ENCODE measurements around the gene DISC1. TPM values are rescaled to one million over a fixed set of nuclear protein-coding genes. Genes with fewer than 3 reads are reported as not detected.

Gene DISC1
- polyA plus RNA-seq, 1 donor from 2014 or later = 0.68 TPM

- H3K4me1 Mint-ChIP-seq = no peaks in the 10 kb centered on the region
- no peak overlapping the region for H3K27ac Mint-ChIP-seq
- H3K4me3 Mint-ChIP-seq = no peak overlapping the region
- H3K27me3 Mint-ChIP-seq = peaks cover 3% of the 10 kb centered on the region
- no peaks in the 10 kb centered on the region for H3K9me3 Mint-ChIP-seq
- peaks cover 4% of the 10 kb centered on the region for H3K36me3 Mint-ChIP-seq
Observed at GRCh38 chr1:232046451-232047306, 420.1 kb downstream of the DISC1 start.

- Mint-ChIP-seq H3K4me1 (no peaks in the 10 kb centered on the region), H3K36me3 (peaks cover 4% of the 10 kb centered on the region), H3K9me3 (no peaks in the 10 kb centered on the region), H3K4me3 (no peak overlapping the region), H3K27ac (no peak overlapping the region), H3K27me3 (peaks cover 3% of the 10 kb centered on the region)
Observed at GRCh38 chr1:232047473-232047872, 420.9 kb downstream of the DISC1 start.

- H3K4me3 Mint-ChIP-seq = no peak overlapping the region
- H3K27me3 Mint-ChIP-seq = peaks cover 3% of the 10 kb centered on the region
- H3K4me1 Mint-ChIP-seq = no peaks in the 10 kb centered on the region
- no peaks in the 10 kb centered on the region for H3K9me3 Mint-ChIP-seq
- H3K27ac Mint-ChIP-seq = no peak overlapping the region
- H3K36me3 Mint-ChIP-seq = peaks cover 4% of the 10 kb centered on the region
Observed at GRCh38 chr1:232048481-232048880, 421.9 kb downstream of the DISC1 start.

- H3K4me1 Mint-ChIP-seq = no peaks in the 10 kb centered on the region
- no peak overlapping the region for H3K4me3 Mint-ChIP-seq
- H3K9me3 Mint-ChIP-seq = no peaks in the 10 kb centered on the region
- H3K36me3 Mint-ChIP-seq = peaks cover 4% of the 10 kb centered on the region
- H3K27me3 Mint-ChIP-seq = peaks cover 3% of the 10 kb centered on the region
- H3K27ac Mint-ChIP-seq = no peak overlapping the region
Observed at GRCh38 chr1:232049335-232049734, 422.7 kb downstream of the DISC1 start.

GRCh38 chr1:232057217-232057895 is 430.8 kb downstream of the DISC1 start:
- H3K4me3 Mint-ChIP-seq = peak overlapping the region in 1 of 4 donors; percentile 5
- peaks cover 2% of the 10 kb centered on the region for H3K36me3 Mint-ChIP-seq

GRCh38 chr1:232057896-232058274 is 431.3 kb downstream of the DISC1 start:
- Mint-ChIP-seq H3K27ac (no peak overlapping the region), H3K9me3 (peaks cover 0 to 1% (median 0%) of the 10 kb centered on the region in 3 donors), H3K36me3 (peaks cover 2% of the 10 kb centered on the region), H3K4me1 (no peaks in the 10 kb centered on the region), H3K27me3 (peaks cover 2% of the 10 kb centered on the region), H3K4me3 (no peak overlapping the region)

More at GRCh38 chr1:232057217-232057895, 430.8 kb downstream of the DISC1 start:
- Mint-ChIP-seq H3K27me3 (peaks cover 2% of the 10 kb centered on the region), H3K4me1 (no peaks in the 10 kb centered on the region), H3K9me3 (no peaks in the 10 kb centered on the region), H3K27ac (no peak overlapping the region)

GRCh38 chr1:232059726-232060374 is 433.3 kb downstream of the DISC1 start:
- H3K4me3 Mint-ChIP-seq = no peak overlapping the region
- H3K4me1 Mint-ChIP-seq = no peaks in the 10 kb centered on the region
- no peak overlapping the region for H3K27ac Mint-ChIP-seq
- H3K9me3 Mint-ChIP-seq = peaks cover 0 to 1% (median 0%) of the 10 kb centered on the region in 3 donors
- peaks cover 3% of the 10 kb centered on the region for H3K36me3 Mint-ChIP-seq
- peaks cover 2% of the 10 kb centered on the region for H3K27me3 Mint-ChIP-seq

GRCh38 chr1:232062967-232063366 is 436.4 kb downstream of the DISC1 start:
- Mint-ChIP-seq H3K27ac (no peak overlapping the region), H3K36me3 (peaks cover 3% of the 10 kb centered on the region), H3K4me3 (peak overlapping the region in 1 of 4 donors; percentile 1), H3K9me3 (peaks cover 0 to 1% (median 0%) of the 10 kb centered on the region in 3 donors), H3K27me3 (peaks cover 2% of the 10 kb centered on the region), H3K4me1 (no peaks in the 10 kb centered on the region)

GRCh38 chr1:232066521-232066920 is 439.9 kb downstream of the DISC1 start:
- H3K36me3 Mint-ChIP-seq = peaks cover 1% of the 10 kb centered on the region
- H3K4me3 Mint-ChIP-seq = no peak overlapping the region
- peaks cover 0 to 4% (median 0%) of the 10 kb centered on the region in 3 donors for H3K9me3 Mint-ChIP-seq
- peaks cover 0 to 2% (median 0%) of the 10 kb centered on the region in 3 donors for H3K4me1 Mint-ChIP-seq
- no peaks in the 10 kb centered on the region for H3K27me3 Mint-ChIP-seq
- H3K27ac Mint-ChIP-seq = no peak overlapping the region

- peaks cover 0 to 4% (median 1%) of the 10 kb centered on the region in 3 donors for H3K9me3 Mint-ChIP-seq
- H3K27ac Mint-ChIP-seq = no peak overlapping the region
- peaks cover 6% of the 10 kb centered on the region for H3K27me3 Mint-ChIP-seq
- no peaks in the 10 kb centered on the region for H3K36me3 Mint-ChIP-seq
- no peak overlapping the region for H3K4me3 Mint-ChIP-seq
- peaks cover 0 to 2% (median 0%) of the 10 kb centered on the region in 3 donors for H3K4me1 Mint-ChIP-seq
Observed at GRCh38 chr1:232074265-232074664, 447.7 kb downstream of the DISC1 start.

- Mint-ChIP-seq H3K36me3 (no peaks in the 10 kb centered on the region), H3K27me3 (peaks cover 8% of the 10 kb centered on the region), H3K4me3 (no peak overlapping the region), H3K9me3 (peaks cover 1 to 4% (median 4%) of the 10 kb centered on the region in 3 donors), H3K27ac (no peak overlapping the region), H3K4me1 (no peaks in the 10 kb centered on the region)
Observed at GRCh38 chr1:232077809-232078208, 451.2 kb downstream of the DISC1 start.

GRCh38 chr1:232084584-232085223 is 458.1 kb downstream of the DISC1 start:
- H3K27me3 Mint-ChIP-seq = peaks cover 1% of the 10 kb centered on the region
- peaks cover 0 to 3% (median 0%) of the 10 kb centered on the region in 3 donors for H3K9me3 Mint-ChIP-seq
- H3K4me1 Mint-ChIP-seq = no peaks in the 10 kb centered on the region
- no peak overlapping the region for H3K4me3 Mint-ChIP-seq
- H3K27ac Mint-ChIP-seq = no peak overlapping the region
- no peaks in the 10 kb centered on the region for H3K36me3 Mint-ChIP-seq

- Mint-ChIP-seq H3K27me3 (peaks cover 2% of the 10 kb centered on the region), H3K4me1 (no peaks in the 10 kb centered on the region), H3K27ac (peak overlapping the region in 1 of 3 donors; percentile 79), H3K9me3 (peaks cover 0 to 5% (median 0%) of the 10 kb centered on the region in 3 donors), H3K36me3 (no peaks in the 10 kb centered on the region), H3K4me3 (no peak overlapping the region)
Observed at GRCh38 chr1:232090816-232091215, 464.2 kb downstream of the DISC1 start.

Data from IgD-negative memory B cell (primary cell).